Endometrial microvascular endothelial cells (primary cell): Measurements from ENCODE around the gene CYP26B1. TPM values are rescaled to one million over a fixed set of nuclear protein-coding genes. Genes with fewer than 3 reads are reported as not detected.
"Not testable (repeated sequence)": the region's sequence is repeated elsewhere in the genome, so short reads cannot be mapped to it uniquely, and the experiment has no call there.

ENCODE experiments used
- in situ Hi-C: cut with HindIII; loops from 2 replicates; pipeline ENCODE4 v1.10.0; 2017; ENCODE audit warnings: low sequenced_read_pairs, low pct_unique_long_range_greater_than_20kb; ENCODE audit errors: inconsistent ontology term
- total RNA-seq: library from RNA; depleted of rRNA; stranded (reverse); fragments of >200 nt; gene quantifications from one replicate; pipeline ENCODE4 v1.2.3, GENCODE V29; 2015; ENCODE audit errors: inconsistent ontology term

CYP26B1 gene
- total RNA-seq, 1 donor from 2014 or later = 11.7 TPM

DNA sequence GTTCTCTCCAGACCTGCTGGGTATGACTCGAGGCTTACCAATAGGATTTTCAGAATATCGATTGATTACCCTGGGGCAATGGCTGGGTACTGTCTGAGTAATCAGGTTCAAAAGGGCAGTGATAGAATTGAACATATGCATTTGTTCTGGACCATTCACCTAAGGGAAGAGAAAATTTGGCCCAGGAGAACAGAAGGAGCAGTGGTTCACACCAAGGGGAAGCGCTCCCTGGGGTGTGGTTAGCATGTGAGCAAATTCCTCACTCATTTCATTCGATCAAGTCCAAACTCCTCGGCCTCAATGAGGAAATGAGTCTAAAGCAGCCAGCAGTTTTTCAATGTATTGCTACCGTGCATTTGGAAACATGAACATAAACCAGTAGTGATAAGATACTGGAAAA is 55.6 kb downstream of the CYP26B1 start:
- in situ Hi-C loops = no loop called here

DNA sequence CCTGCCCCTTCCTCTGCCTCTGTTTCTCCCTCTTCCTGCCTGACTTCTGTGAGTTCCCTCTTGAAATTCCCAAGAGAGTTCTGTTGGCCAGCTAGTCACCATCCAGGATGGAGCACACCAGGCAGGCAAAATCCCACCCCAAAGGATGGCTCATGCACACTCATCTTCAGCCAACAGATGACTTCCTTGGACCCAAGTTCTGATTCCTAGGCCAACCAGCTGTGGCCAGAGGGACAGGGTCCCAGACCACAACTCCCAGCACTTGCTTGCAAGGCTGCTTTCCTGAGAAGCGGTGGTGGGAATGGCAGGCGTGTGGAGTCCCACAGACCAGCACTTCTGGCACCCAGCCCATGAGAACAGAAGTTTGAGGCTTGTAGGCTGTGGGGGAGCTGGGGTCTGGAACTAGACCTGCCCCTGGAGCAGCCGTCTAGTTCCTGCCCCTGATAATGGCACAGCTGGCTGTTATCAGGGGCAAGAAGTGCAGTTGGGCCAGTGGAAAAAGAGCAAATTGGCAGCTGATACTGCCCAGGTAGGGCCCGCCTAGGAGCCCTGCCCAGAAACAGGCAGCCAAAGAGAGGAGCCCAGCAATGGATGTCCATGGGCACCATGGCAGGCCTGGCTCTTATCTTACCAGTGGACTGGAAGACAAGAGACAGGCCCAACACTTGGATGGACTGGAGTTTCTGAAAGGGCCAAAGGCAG is 56.7 kb downstream of the CYP26B1 start:
- in situ Hi-C loops = no loop called here

DNA sequence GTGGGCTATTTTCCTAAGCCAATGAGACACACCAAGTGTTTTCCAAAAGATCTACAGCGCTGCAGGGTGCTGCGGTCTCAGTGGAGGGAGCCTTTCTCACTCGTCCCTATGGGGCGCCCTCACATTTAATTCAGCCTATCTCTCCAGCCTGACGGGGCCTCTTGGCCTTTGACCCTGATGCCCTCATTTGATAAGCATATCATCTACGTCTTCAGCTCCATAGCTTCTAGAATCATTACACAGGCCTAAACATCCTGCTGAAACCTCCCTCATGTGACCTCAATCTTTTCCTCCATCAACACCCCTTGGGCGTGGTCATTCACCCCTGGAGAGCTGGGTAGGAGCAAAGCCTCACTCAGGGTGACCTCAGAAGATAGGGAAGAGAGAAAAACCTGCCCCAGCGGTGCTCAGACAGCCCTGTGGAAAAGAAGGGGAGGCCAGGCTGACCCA is 57.4 kb downstream of the CYP26B1 start:
- in situ Hi-C loops = no loop called here

DNA sequence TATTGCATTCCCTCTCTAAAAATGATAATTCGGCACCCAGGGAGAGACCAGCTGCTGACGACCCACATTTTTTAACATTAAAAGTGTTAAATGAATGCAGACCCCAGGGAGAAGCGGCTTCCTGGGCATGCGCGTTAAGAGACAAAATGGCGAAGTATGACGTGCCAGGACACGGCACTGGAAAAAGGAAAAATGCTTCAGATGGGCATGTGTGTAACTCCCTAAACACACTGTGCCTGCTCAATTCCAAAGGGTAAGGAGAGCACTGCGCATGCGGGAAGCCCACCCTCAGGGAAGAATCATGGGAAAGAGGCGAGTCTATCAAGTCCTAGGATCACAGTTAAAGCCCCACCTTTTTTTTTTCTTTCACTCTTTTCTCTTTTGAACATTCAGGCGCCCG is 58.1 kb downstream of the CYP26B1 start:
- in situ Hi-C loops = no loop called here

DNA sequence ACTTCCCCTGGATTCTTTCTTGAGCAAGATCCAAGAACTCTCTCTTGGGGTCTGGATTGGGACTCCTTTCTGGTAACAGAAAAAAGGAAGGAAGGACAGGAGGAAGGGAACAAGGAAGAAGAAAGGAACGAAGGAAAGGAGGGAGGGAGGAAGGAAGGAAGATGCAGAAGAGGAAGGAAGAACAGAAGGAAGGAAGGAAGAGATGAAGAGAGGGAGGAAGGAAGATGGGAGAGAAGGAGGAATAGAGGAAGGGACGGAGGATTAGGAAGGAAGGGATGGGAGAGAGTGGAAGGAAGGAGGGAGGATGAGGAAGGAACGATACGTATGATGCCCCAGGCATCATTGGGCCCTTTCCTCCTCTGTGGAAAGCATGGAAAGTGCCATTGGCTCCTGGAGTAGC is 58.6 kb downstream of the CYP26B1 start:
- in situ Hi-C loops = no loop called here

DNA sequence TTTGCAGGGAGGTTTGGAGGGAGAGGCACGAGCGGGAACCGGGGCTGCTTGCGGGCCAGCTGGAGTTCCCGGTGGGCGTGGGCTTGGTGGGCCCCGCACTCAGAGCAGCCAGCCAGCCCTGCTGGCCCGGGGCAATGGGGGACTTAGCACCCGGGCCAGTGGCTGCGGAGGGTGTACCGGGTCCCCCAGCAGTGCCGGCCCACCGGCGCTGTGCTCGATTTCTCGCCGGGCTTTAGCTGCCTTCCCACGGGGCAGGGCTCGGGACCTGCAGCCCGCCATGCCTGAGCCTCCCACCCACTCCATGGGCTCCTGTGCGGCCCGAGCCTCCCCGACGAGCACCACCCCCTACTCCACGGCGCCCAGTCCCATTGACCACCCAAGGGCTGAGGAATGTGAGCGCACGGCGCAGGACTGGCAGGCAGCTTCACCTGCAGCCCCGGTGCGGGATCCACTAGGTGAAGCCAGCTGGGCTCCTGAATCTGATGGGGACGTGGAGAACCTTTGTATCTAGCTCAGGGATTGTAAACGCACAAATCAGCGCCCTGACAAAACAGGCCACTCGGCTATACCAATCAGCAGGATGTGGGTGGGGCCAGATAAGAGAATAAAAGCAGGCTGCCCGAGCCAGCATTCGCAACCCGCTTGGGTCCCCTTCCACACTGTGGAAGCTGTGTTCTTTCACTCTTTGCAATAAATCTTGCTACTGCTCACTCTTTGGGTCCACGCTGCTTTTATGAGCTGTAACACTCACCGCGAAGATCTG is 60.6 kb downstream of the CYP26B1 start:
- in situ Hi-C loops = not testable (repeated sequence)

DNA sequence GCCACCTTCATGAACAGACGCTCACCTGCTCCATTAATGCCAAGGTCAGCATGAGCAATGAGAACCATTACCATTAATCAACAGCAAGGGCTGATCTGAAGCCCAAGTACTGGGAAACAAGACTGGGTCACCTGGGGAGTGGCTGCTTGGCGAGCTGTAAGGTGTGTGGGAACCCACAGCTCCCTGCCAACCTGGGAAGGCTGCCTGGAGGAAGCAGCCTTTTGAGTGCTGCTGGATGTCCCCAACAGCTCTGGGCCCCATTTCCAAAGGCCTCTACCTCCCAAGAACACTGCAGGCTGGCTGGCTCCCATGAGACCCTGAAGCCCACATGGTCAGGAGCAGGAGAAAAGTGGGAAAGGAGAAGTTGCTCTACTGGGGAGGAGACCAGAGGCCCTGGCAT is 62.1 kb downstream of the CYP26B1 start:
- in situ Hi-C loops = no loop called here

DNA sequence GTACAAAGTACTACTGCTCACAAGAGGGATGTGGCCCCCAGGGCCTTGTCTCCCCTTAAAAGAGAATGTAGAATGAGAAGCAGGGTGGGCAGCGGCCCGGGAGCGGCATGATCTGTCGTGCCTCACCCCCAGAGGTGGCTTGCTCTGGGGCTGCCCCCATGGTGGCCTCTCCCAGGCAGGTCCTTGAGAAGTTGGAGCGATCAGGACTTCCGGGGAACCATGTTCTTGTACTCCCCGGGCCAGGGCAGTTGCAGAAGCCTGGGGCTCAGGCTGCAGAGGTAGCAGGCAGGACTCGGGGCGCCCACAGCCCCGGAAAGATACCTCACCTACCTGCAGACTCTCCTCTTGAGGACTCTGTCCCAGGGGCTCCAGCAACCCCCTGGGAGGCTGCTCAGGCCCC is 62.6 kb downstream of the CYP26B1 start:
- in situ Hi-C loops = no loop called here

DNA sequence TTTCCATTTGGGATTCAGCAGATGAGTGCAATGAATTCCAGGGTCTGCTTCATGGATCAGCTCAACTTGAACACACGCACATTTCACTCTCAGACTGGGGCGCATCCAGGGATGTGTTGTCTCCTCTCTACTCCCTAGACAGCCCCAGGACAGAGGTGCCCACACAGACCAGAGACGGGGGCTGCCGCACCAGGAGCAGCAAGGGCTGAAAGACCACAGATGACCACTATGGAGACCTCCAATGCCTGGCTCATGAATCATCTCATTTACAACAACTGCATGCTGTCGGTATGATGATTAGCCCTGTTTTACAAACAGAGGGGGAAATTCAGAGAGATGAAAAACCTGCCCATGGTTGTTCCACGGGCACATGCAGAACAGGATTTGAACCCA is 63.1 kb downstream of the CYP26B1 start:
- in situ Hi-C loops = no loop called here

DNA sequence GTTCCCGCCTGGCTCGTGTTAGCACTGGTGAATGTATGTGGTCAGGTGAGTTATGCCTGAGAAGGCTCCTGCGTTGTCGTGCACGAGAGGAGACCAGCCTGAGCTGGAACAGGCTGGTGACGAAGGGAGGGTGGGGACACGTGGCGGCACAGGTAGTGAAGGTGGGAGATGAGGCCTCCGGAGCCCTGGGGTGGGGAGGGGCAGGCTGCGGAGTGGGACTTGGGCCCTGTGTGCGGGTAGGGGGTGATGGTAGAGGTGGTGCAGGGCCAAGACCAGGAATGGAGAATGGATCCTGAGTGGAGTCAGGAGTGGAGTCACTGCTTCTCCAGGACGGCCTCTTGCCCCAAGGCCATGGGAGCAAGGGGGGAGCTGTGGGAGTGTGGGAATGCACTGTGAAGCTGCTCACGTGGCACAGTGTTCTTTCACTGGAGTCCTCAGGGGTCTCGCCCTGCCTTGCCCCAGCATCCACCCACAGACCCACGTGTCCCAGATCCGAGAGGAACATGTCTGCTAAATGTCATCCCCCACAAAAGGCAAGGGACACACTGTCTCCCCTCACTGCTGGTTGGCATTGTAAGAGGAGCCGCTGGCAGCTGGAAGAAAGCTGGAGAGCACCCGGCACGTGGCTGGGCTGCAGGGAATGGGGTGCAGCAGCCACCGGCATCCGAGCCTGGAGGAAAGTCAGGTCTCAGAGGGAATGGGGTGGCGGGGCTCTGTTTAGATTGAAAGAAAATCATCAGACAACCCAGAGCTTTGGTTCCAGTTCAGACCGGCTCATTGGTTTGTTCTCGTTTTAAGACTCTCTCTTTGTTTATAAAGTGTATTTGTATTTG is 63.7 kb downstream of the CYP26B1 start:
- in situ Hi-C loops = no loop called here

DNA sequence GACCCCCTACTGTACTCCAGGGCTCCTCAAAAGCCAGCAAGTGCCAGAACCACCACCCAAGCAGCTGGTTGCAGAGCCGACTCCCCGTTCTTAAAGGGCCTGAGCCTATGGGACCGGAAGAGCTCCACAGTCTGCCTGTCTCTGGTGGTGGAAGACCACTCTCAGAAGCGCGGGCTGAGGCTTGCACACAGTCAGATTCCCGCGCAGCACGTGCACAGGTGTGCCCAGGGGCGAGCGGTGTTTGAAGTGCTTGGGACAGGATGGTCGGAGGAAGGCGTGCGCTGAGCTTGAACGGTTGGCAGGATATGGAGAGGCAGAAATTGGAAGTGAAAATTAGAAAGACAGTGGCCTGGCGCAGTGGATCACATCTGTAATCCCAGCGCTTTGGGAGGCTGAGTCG is 64.8 kb downstream of the CYP26B1 start:
- in situ Hi-C loops = no loop called here

DNA sequence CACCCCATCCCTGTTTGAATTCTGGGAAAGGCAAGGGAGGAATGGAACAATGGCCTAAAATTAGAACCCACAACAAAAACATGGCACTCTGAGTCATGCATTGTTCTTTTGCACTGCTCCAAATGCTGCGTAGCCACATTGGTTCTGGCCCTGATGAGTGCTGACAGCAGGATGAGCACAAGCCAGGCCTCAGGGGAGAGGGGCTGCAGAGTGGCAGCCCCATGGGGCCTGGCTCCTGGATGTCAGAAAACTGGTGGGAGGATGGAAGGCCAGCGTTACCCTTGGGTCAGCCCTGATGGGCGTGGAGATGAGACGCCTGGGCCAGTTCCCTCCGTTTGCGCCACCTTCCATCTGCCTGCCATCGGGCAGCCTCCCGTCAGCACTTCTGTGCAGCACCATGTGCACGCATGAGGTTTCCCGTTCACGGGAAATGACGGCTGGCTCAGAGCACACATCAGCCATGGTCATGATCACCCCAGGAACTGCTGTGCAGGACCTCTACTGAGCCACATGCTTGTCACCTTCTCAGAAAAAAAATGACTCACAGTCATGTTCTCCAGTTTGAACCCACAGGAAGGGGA is 65.6 kb downstream of the CYP26B1 start:
- in situ Hi-C loops = no loop called here

DNA sequence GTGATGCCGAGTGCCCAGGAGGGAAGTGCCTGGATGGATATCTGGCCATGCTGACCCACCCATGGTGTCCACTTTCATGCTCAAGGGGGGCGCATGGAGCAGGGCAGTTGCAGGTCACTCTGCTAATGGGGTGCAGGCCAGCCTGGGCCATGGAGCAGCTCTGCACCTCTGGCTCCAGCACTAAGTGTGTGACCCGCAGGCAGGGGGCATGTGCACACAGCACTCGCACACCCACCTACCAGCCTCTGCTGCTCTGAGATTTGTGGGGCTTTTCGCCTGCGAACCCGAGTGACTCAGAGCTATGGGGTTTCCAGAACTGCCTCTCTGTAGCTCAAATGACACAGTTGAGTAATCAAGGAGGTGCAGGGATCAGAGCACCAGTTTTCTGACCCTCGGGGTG is 66.2 kb downstream of the CYP26B1 start:
- in situ Hi-C loops = no loop called here

DNA sequence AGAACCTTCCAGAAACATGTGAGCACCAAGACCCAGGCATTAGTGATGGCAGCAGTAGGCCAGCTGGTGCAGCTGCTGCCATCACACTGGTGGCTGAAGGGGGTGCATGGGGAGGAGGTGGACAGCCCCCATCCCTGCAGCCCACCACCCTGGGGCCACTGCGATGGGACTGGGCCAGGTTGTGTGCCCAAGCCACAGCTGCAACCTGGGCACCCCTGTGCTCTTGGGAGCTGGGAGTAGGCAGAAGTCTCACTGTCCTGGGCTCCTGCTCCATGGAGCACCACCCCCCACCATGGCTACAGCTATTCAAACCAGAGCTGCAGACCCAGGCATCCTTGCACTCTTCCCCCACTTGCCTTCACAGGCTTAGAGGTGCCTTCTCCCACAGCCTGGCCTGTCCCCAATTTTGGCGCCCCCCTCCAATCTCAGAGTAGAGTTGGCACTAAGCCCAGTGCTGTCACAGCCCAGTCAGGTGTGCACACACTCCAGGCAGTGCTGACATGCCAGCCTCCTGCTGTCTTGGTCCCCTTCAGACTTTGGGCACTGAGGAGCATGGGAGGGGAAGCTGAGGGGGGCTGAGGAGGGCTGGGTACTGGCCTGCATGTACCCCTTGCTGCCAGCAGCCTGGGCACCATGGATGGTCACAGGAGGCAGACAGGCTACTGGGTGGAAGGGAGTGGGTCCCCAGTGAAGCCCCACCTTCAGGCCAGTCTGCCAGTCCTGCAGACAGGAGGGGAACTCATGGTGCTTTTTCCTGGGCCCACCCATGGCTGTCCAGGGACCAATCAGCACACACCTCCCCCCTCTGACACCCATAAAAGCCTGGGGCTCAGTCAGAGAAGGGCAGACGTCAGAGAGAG is 67.1 kb downstream of the CYP26B1 start:
- in situ Hi-C loops = no loop called here
